Mucosa of descending colon (tissue), 3 donors: Measurements from ENCODE around the gene HIBCH. TPM values are rescaled to one million over a fixed set of nuclear protein-coding genes. Genes with fewer than 3 reads are reported as not detected.

ENCODE experiments used
- ATAC-seq: fragments of 200-7000 bp; cut with Tn5 transposase; one replicate; pipeline ENCODE4 v1.9.1; 2020; ENCODE audit warnings: mild to moderate bottlenecking, moderate library complexity
- DNase-seq, 3 donors: peaks; one replicate each; pipeline ENCODE4 v3.0.0-alpha.2; 2020
- H3K36me3 ChIP-seq: fragments of 200-600 bp; one replicate; pipeline ENCODE4 v1.8.0; 2021; ENCODE audit warnings: low read depth, mild to moderate bottlenecking
- H3K4me1 ChIP-seq: fragments of 200-600 bp; one replicate; pipeline ENCODE4 v1.8.0; 2021; ENCODE audit warnings: low read depth, mild to moderate bottlenecking
- H3K4me3 ChIP-seq: fragments of 200-600 bp; one replicate; pipeline ENCODE4 v1.8.0; 2021; ENCODE audit warnings: mild to moderate bottlenecking
- H3K9me3 ChIP-seq: fragments of 200-600 bp; one replicate; pipeline ENCODE4 v1.8.0; 2021; ENCODE audit warnings: mild to moderate bottlenecking
- CTCF ChIP-seq: fragments of 200-600 bp; IDR thresholded peaks from one replicate; pipeline ENCODE4 v1.8.0; 2022; ENCODE audit warnings: antibody characterized with exemption, mild to moderate bottlenecking
- intact Hi-C, 2 donors: fragments of 100-400 bp; cut with DNase I in 1 of 2; cut with micrococcal nuclease in 1 of 2; formaldehyde crosslinking; loops; one replicate each; pipeline versions ENCODE4 v1.11.0 to v1.11.1; 2022; cut with DNase I, micrococcal nuclease
- total RNA-seq, 3 donors: library from RNA; stranded (reverse); fragmentation: NEBNext Ultra II Directional in 2 of 3; extraction: Animal tissue kit (Norgen Biotek cat#: 25700) in 2 of 3; gene quantifications; one replicate each; pipeline versions ENCODE4 v1.2.1 to v1.2.4, GENCODE V29; 2021 to 2023
- donor health status: DM: no; HTN: no; CAD: no; lungs with moderate emphysema.
- donor health status: DM: no; HTN: no; CAD: no.
- donor health status: DM: no; HTN: yes; CAD: no.

HIBCH gene
- total RNA-seq, 3 donors from 2014 or later: 46.5 to 79.3 (median 46.7) TPM

- Histone ChIP-seq H3K36me3 (no peaks in the 10 kb centered on the region), H3K4me3 (no peak overlapping the region), H3K4me1 (peaks cover 16% of the 10 kb centered on the region), H3K9me3 (no peaks in the 10 kb centered on the region)
- no peak for TF ChIP-seq CTCF
- intact Hi-C loops: no loop called here
- ATAC-seq: no peak
- DNase-seq: no peak
Observed at GRCh38 chr2:190200603-190201002, 119.0 kb downstream of the HIBCH start.

- Histone ChIP-seq H3K9me3 (no peaks in the 10 kb centered on the region), H3K36me3 (no peaks in the 10 kb centered on the region), H3K4me1 (peaks cover 16% of the 10 kb centered on the region), H3K4me3 (no peak overlapping the region)
- TF ChIP-seq CTCF: no peak
- intact Hi-C loops: no loop called here
- no peak for ATAC-seq
- DNase-seq: no peak
Observed at GRCh38 chr2:190199530-190199929, 120.1 kb downstream of the HIBCH start.

- H3K4me1 ChIP-seq: peaks cover 16% of the 10 kb centered on the region
Observed at GRCh38 chr2:190199109-190199508, 120.5 kb downstream of the HIBCH start.

GRCh38 chr2:190197143-190197720, 122.4 kb downstream of the HIBCH start:
- no peaks in the 10 kb centered on the region for H3K9me3 ChIP-seq
- intact Hi-C loops: no loop called here
- ATAC-seq: no peak

More at GRCh38 chr2:190199109-190199508, 120.5 kb downstream of the HIBCH start:
- ATAC-seq: no peak
- no peak for TF ChIP-seq CTCF
- Histone ChIP-seq H3K9me3 (no peaks in the 10 kb centered on the region), H3K36me3 (no peaks in the 10 kb centered on the region), H3K4me3 (no peak overlapping the region)
- DNase-seq: no peak
- intact Hi-C loops: no loop called here

GRCh38 chr2:190190507-190191162, 129.0 kb downstream of the HIBCH start:
- Histone ChIP-seq H3K4me3 (no peak overlapping the region), H3K36me3 (no peaks in the 10 kb centered on the region), H3K4me1 (peaks cover 10% of the 10 kb centered on the region), H3K9me3 (no peaks in the 10 kb centered on the region)
- ATAC-seq (no peak), DNase-seq (no peak)
- intact Hi-C loops: no loop called here
- TF ChIP-seq CTCF: no peak

More at GRCh38 chr2:190197143-190197720, 122.4 kb downstream of the HIBCH start:
- peaks cover 16% of the 10 kb centered on the region for H3K4me1 ChIP-seq
- H3K4me3 ChIP-seq: no peak overlapping the region
- no peak for DNase-seq
- TF ChIP-seq CTCF: no peak
- no peaks in the 10 kb centered on the region for H3K36me3 ChIP-seq
